GM18858 (cell line): ENCODE measurements around the gene DAPK1.

Source experiments
- ATAC-seq: cut with Tn5 transposase; IDR thresholded peaks from one replicate; pipeline ENCODE4 v1.9.1; 2021; ENCODE audit not compliant: unreplicated experiment

The DAPK1 gene

GRCh38 chr9:87661241-87661640 is 163.6 kb downstream of the DAPK1 start:
- ATAC-seq, result no peak

GRCh38 chr9:87662808-87663528 is 165.3 kb downstream of the DAPK1 start:
- no peak for ATAC-seq

GRCh38 chr9:87663556-87663955 is 165.9 kb downstream of the DAPK1 start:
- ATAC-seq, result no peak

GRCh38 chr9:87664153-87665060 is 166.7 kb downstream of the DAPK1 start:
- ATAC-seq, result no peak

- no peak for ATAC-seq
Measured at GRCh38 chr9:87665505-87665904, 167.8 kb downstream of the DAPK1 start.

- ATAC-seq, result no peak
Measured at GRCh38 chr9:87667164-87667738, 169.6 kb downstream of the DAPK1 start.

GRCh38 chr9:87668222-87668621 is 170.6 kb downstream of the DAPK1 start:
- no peak for ATAC-seq

- no peak for ATAC-seq
Measured at GRCh38 chr9:87668722-87669121, 171.1 kb downstream of the DAPK1 start.

GRCh38 chr9:87670572-87671264 is 173.1 kb downstream of the DAPK1 start:
- ATAC-seq, result no peak

GRCh38 chr9:87671478-87671877 is 173.8 kb downstream of the DAPK1 start:
- ATAC-seq, result no peak

- no peak for ATAC-seq
Measured at GRCh38 chr9:87671925-87672324, 174.3 kb downstream of the DAPK1 start.

- no peak for ATAC-seq
Measured at GRCh38 chr9:87672586-87672985, 174.9 kb downstream of the DAPK1 start.

GRCh38 chr9:87673446-87674120 is 175.9 kb downstream of the DAPK1 start:
- no peak for ATAC-seq

- no peak for ATAC-seq
Measured at GRCh38 chr9:87674565-87675299, 177.1 kb downstream of the DAPK1 start.

GRCh38 chr9:87675906-87676515 is 178.3 kb downstream of the DAPK1 start:
- no peak for ATAC-seq

GRCh38 chr9:87676976-87677775 is 179.5 kb downstream of the DAPK1 start:
- no peak for ATAC-seq

GRCh38 chr9:87677776-87678587 is 180.3 kb downstream of the DAPK1 start:
- ATAC-seq, result no peak
